Stomach (tissue), 9 donors: ENCODE results near the gene C2orf76. TPM values are rescaled to one million over a fixed set of nuclear protein-coding genes. Genes with fewer than 3 reads are reported as not detected.

Experiments used
- DNase-seq, 2 donors: peaks; one replicate each; pipeline versions ENCODE4 v3.0.0 to v3.0.0-alpha.2; 2013 to 2019
- H3K27ac ChIP-seq, 5 donors: fragments of 200-600 bp in 4 of 5; sonication (generic) in 4 of 5; one replicate each; pipeline ENCODE4 v1.5.1; 2013 to 2019; ENCODE audit warnings: mild to moderate bottlenecking in 1 of 5, moderate library complexity in 1 of 5
- H3K27me3 ChIP-seq, 3 donors: fragments of 200-600 bp; sonication (generic); one replicate each; pipeline ENCODE4 v1.5.1; 2017 to 2019; ENCODE audit warnings: mixed run types in 1 of 3
- H3K36me3 ChIP-seq, 4 donors: fragments of 200-600 bp; sonication (generic); 1 replicate in 3 of 4; 2 replicates in 1 of 4; pipeline ENCODE4 v1.5.1; 2016 to 2019
- H3K4me1 ChIP-seq, 4 donors: fragments of 200-600 bp; sonication (generic); one replicate each; pipeline ENCODE4 v1.5.1; 2016 to 2019
- H3K4me3 ChIP-seq, 4 donors: fragments of 200-600 bp; sonication (generic) in 3 of 4; one replicate each; pipeline ENCODE4 v1.5.1; 2016 to 2019; ENCODE audit warnings: mild to moderate bottlenecking in 1 of 4
- H3K9me3 ChIP-seq, 4 donors: fragments of 200-600 bp; sonication (generic); one replicate each; pipeline ENCODE4 v1.5.1; 2016 to 2019
- CTCF ChIP-seq, 7 experiments: fragments of 450-650 bp in 4 of 7; fragments of 200-600 bp in 3 of 7; sonication (generic) in 3 of 7; IDR thresholded peaks; one replicate each; pipeline ENCODE4 v1.5.1; 2016 to 2019; ENCODE audit warnings: antibody characterized with exemption in 7 of 7, control low read depth in 2 of 7, mild to moderate bottlenecking in 1 of 7
- EP300 ChIP-seq: sonication (generic); formaldehyde crosslinking; IDR thresholded peaks from one replicate; pipeline ENCODE4 v1.6.1; 2017; ENCODE audit warnings: antibody characterized with exemption
- POLR2A ChIP-seq, 4 donors: fragments of 450-650 bp; IDR thresholded peaks; one replicate each; pipeline ENCODE4 v1.6.1; 2016; ENCODE audit warnings: antibody characterized with exemption in 4 of 4, control low read depth in 2 of 4, mild to moderate bottlenecking in 1 of 4, moderate library complexity in 1 of 4
- POLR2AphosphoS5 ChIP-seq, 3 donors: sonication (generic); formaldehyde crosslinking; IDR thresholded peaks; one replicate each; pipeline ENCODE4 v1.6.1; 2016; ENCODE audit warnings: antibody characterized with exemption in 3 of 3
- WGBS, 5 donors: extraction: QIAGEN DNeasy Blood & Tissue Kit in 3 of 5; methylation state at CpG; one replicate each; pipeline versions ENCODE4 v1.1.5 to v1.1.7; 2013 to 2018; 5-methylcytosine and 5-hydroxymethylcytosine counted together
- intact Hi-C: fragments of 100-400 bp; cut with DNase I; formaldehyde crosslinking; loops from one replicate; pipeline ENCODE4 v1.15.1; 2023; ENCODE audit warnings: low total_unique reads
- polyA plus RNA-seq, 3 donors: library from polyadenylated mRNA; stranded (reverse); fragments of 200-250 nt; gene quantifications; one replicate each; pipeline ENCODE4 v1.2.3, GENCODE V29; 2013
- total RNA-seq, 5 donors: library from RNA; depleted of rRNA; stranded (reverse); fragments of >200 nt; gene quantifications; one replicate each; pipeline versions ENCODE4 v1.1.0 to v1.2.3, GENCODE V29; 2014 to 2016
- donor health status: healthy with polysubstance abuse.
- donor health status: Bipolar disorder and iron deficiency.
- donor health status: healthy.

Gene C2orf76
- total and polyA plus RNA-seq, 8 donors: 6.7 to 30.9 (median 15.2) TPM; not detected in 1

GRCh38 chr2:119260646-119261492 is 105.8 kb downstream of the C2orf76 start:
- 70 to 80% (median 73%) methylated on average over 11 of the region's 11 CpGs for WGBS, 5 donors
- intact Hi-C loops: no loop called here

DNA sequence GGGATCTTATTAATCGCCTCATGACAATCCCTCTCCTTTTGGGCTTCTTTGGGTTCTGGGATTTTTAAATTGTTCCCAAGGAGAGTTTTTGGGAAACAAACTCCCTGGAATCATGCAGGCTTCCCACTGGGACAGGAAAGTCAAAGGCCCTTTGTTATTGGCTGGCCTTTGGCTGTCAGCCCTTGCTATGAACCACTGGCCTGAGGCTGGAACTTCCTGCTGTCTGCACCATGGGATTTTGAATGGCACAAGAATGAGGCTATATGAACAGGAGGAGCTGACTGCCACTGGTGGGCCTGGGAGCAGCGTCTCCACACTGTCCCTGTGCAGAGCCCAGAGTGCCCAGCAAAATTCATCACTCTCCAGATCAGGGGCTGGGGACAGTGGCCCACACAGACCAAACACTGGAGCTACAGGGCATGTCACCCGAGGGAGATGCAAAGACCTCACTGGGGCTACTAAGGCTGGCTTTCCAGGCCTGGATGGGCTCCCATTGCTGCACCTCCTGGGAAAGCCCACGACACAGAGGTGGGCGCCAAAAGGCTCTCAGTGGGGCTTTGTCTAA is 107.3 kb downstream of the C2orf76 start:
- peaks cover 0 to 14% (median 2%) of the 10 kb centered on the region in 4 donors for H3K4me1 ChIP-seq
- intact Hi-C loops: no loop called here
- peak in 1 of 2 donors; percentile 9 for DNase-seq
- H3K27me3 ChIP-seq: no peaks in the 10 kb centered on the region
- H3K9me3 ChIP-seq: no peaks in the 10 kb centered on the region
- no peak for TF ChIP-seq POLR2A (IDR thresholded peaks at IDR 0.05)
- TF ChIP-seq CTCF (IDR thresholded peaks at IDR 0.05): no peak
- TF ChIP-seq POLR2AphosphoS5 (IDR thresholded peaks at IDR 0.05): no peak
- no peak for TF ChIP-seq EP300
- 88 to 94% (median 93%) methylated on average over 5 of the region's 5 CpGs for WGBS, 5 donors
- no peak overlapping the region for H3K27ac ChIP-seq
- peaks cover 3 to 59% (median 46%) of the 10 kb centered on the region in 4 donors for H3K36me3 ChIP-seq
- H3K4me3 ChIP-seq: no peak overlapping the region

More at GRCh38 chr2:119260646-119261492, 105.8 kb downstream of the C2orf76 start:
- H3K4me3 ChIP-seq: no peak overlapping the region
- no peaks in the 10 kb centered on the region for H3K9me3 ChIP-seq
- H3K27me3 ChIP-seq: no peaks in the 10 kb centered on the region
- TF ChIP-seq POLR2A (IDR thresholded peaks at IDR 0.05) (no peak), EP300 (no peak)
- H3K36me3 ChIP-seq: peaks cover 3 to 53% (median 44%) of the 10 kb centered on the region in 4 donors
- peak in 1 of 2 donors; percentile 18 for DNase-seq
- peaks cover 0 to 5% (median 2%) of the 10 kb centered on the region in 4 donors for H3K4me1 ChIP-seq
- H3K27ac ChIP-seq: no peak overlapping the region

DNA sequence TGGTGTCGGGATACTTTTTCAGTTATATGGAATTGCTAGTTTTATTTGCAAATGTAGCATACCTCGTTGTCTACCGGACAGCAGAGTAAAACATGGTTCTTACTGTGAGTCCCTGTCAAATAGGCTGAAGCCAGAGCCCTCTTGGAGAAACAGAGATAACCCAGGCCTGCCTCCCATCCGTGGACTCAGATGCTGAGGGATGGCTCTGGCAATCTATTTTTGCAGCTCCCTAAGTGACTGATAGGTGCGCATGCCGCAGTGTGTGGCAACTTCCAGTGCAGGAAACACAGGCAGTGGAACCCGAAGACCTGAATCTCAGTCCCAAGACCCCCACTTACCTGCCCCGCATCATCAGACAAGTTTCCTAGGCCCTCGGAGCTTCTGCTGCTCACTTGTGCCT is 109.4 kb downstream of the C2orf76 start:
- DNase-seq: no peak
- intact Hi-C loops: no loop called here
- no peaks in the 10 kb centered on the region for H3K27me3 ChIP-seq
- peaks cover 3 to 54% (median 33%) of the 10 kb centered on the region in 4 donors for H3K36me3 ChIP-seq
- no peaks in the 10 kb centered on the region for H3K9me3 ChIP-seq
- TF ChIP-seq CTCF (IDR thresholded peaks at IDR 0.05) (no peak), POLR2A (IDR thresholded peaks at IDR 0.05) (no peak), POLR2AphosphoS5 (IDR thresholded peaks at IDR 0.05) (no peak), EP300 (no peak)
- no peak overlapping the region for H3K4me3 ChIP-seq
- H3K27ac ChIP-seq: no peak overlapping the region
- WGBS, 5 donors: 92 to 97% (median 94%) methylated on average over 6 to 9 of the region's 9 CpGs
- H3K4me1 ChIP-seq: peaks cover 0 to 14% (median 2%) of the 10 kb centered on the region in 4 donors

- TF ChIP-seq POLR2AphosphoS5 (IDR thresholded peaks at IDR 0.05) (no peak), EP300 (no peak), CTCF (IDR thresholded peaks at IDR 0.05) (no peak), POLR2A (IDR thresholded peaks at IDR 0.05) (no peak)
- WGBS, 5 donors: 86 to 95% (median 87%) methylated on average over 2 of the region's 2 CpGs
Measured at GRCh38 chr2:119256582-119256921, 110.1 kb downstream of the C2orf76 start.

More at GRCh38 chr2:119256582-119256921, 110.1 kb downstream of the C2orf76 start:
- Histone ChIP-seq H3K27ac (no peak overlapping the region), H3K27me3 (no peaks in the 10 kb centered on the region), H3K4me1 (peaks cover 0 to 14% (median 2%) of the 10 kb centered on the region in 4 donors), H3K9me3 (no peaks in the 10 kb centered on the region), H3K36me3 (peaks cover 3 to 58% (median 35%) of the 10 kb centered on the region in 4 donors), H3K4me3 (no peak overlapping the region)
- intact Hi-C loops: no loop called here
- DNase-seq: peak in 1 of 2 donors; percentile 18
